BJ (cell line): ENCODE measurements around the gene PARD6G. TPM values are rescaled to one million over a fixed set of nuclear protein-coding genes. Genes with fewer than 3 reads are reported as not detected.

Experiments used
- CTCF ChIA-PET: fragments of 350-600 bp; formaldehyde crosslinking; extraction: SDS; loops from one replicate; lab custom pipeline; 2021; ENCODE audit warnings: antibody characterized with exemption, inconsistent platforms; lab: Yijun Ruan, JAX
- POLR2A ChIA-PET: fragments of 300-600 bp; sonication (Branson Sonifier 250); formaldehyde crosslinking; extraction: SDS; loops from one replicate; lab custom pipeline; 2021; ENCODE audit warnings: antibody characterized with exemption; lab: Charles Lee
- DNase-seq: peaks from one replicate; pipeline ENCODE4 v3.0.0-alpha.2; 2011; ENCODE audit warnings: low read depth
- H3K27me3 ChIP-seq: 2 replicates; pipeline ENCODE4 v1.6.0; 2011; ENCODE audit warnings: low read length; ENCODE audit not compliant: control insufficient read depth, insufficient read depth
- H3K36me3 ChIP-seq: 2 replicates; pipeline ENCODE4 v1.5.1; 2011; ENCODE audit warnings: low read length; ENCODE audit not compliant: control insufficient read depth, insufficient read depth
- H3K4me3 ChIP-seq: 2 replicates; pipeline ENCODE4 v1.5.1; 2011; ENCODE audit warnings: low read depth, mild to moderate bottlenecking, control low read depth, low read length
- CTCF ChIP-seq: IDR thresholded peaks from 2 replicates; pipeline ENCODE4 v1.5.1; 2011; ENCODE audit warnings: low read depth, mild to moderate bottlenecking, control low read depth, inconsistent platforms, low read length, moderate library complexity; ENCODE audit not compliant: insufficient read depth
- polyA plus RNA-seq: library from polyadenylated mRNA; depleted of rRNA; stranded (reverse); fragments of >200 nt; gene quantifications from 2 replicates; pipeline ENCODE4 v1.2.3, GENCODE V29; 2011

PARD6G gene
- polyA plus RNA-seq, 1 experiment = 0.96 TPM

GRCh38 chr18:80130555-80130954, 116.8 kb downstream of the PARD6G start:
- Histone ChIP-seq H3K4me3 (no peak overlapping the region), H3K36me3 (0 out of 2 replicates have a peak, but pooled peaks cover 1% of the 10 kb centered on the region), H3K27me3 (no peaks in the 10 kb centered on the region)
- CTCF ChIA-PET = no interaction called here
- TF ChIP-seq CTCF = no peak
- POLR2A ChIA-PET = no interaction called here
- DNase-seq = no peak

- no peak overlapping the region for H3K4me3 ChIP-seq
- no peak for DNase-seq
- no peak for TF ChIP-seq CTCF
- POLR2A ChIA-PET = interaction anchor here (0.5 kb wide), 1 partner anchor 196 kb away, joined by 6 read pairs; no protein-coding TSS in a partner anchor
- CTCF ChIA-PET = interaction anchor here (0.6 to 1.0 kb wide), 2 partner anchors 196 to 420 kb away, joined by 3 read pairs; no protein-coding TSS in a partner anchor
- H3K36me3 ChIP-seq = no peaks in the 10 kb centered on the region
- H3K27me3 ChIP-seq = no peaks in the 10 kb centered on the region
Observed at GRCh38 chr18:80129672-80130367, 117.5 kb downstream of the PARD6G start.

GRCh38 chr18:80127635-80128034, 119.7 kb downstream of the PARD6G start:
- ChIA-PET POLR2A (no interaction called here), CTCF (interaction anchor here (1.8 kb wide), 1 partner anchor 10 kb away, joined by 5 read pairs; no protein-coding TSS in a partner anchor)
- DNase-seq = no peak
- H3K36me3 ChIP-seq = no peaks in the 10 kb centered on the region
- TF ChIP-seq CTCF = no peak
- H3K27me3 ChIP-seq = no peaks in the 10 kb centered on the region
- no peak overlapping the region for H3K4me3 ChIP-seq

- CTCF ChIA-PET = interaction anchor here (1.8 kb wide), 1 partner anchor 11 kb away, joined by 5 read pairs; no protein-coding TSS in a partner anchor
- Histone ChIP-seq H3K36me3 (no peaks in the 10 kb centered on the region), H3K27me3 (no peaks in the 10 kb centered on the region), H3K4me3 (no peak overlapping the region)
- no peak for TF ChIP-seq CTCF
- POLR2A ChIA-PET = interaction anchor here (0.6 kb wide), 1 partner anchor 93 kb away, joined by 12 read pairs; no protein-coding TSS in a partner anchor
- DNase-seq = no peak
Observed at GRCh38 chr18:80126797-80127196, 120.5 kb downstream of the PARD6G start.

- no peak for TF ChIP-seq CTCF
- POLR2A ChIA-PET = no interaction called here
- H3K36me3 ChIP-seq = 0 out of 2 replicates have a peak, but pooled peaks cover 3% of the 10 kb centered on the region
- DNase-seq = no peak
- CTCF ChIA-PET = no interaction called here
- no peak overlapping the region for H3K4me3 ChIP-seq
- H3K27me3 ChIP-seq = no peaks in the 10 kb centered on the region
Observed at GRCh38 chr18:80124131-80124530, 123.2 kb downstream of the PARD6G start.
